ENCODE results near the gene NDC1.
"Not testable (repeated sequence)": the region's sequence is repeated elsewhere in the genome, so short reads cannot be mapped to it uniquely, and the experiment has no call there.

NDC1 gene

DNA sequence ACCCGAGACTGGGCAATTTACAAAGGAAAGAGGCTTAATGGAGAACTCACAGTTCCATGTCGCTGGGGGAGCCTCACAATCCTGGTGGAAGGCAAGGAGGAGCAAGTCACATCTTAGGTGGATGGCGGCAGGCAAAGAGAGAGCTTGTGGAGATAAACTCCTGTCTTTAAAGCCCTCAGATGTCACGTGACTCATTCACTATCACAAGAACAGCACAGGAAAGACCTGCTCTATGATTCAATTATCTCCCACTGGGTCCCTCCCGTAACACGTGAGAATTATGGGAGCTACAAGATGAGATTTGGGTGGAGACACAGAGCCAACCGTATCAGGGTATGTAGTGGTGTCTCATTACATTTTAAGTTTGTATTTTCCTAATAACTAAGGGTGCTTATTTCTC, 77.6 kb downstream of the NDC1 start:
- DNase-seq: not testable (repeated sequence)

DNA sequence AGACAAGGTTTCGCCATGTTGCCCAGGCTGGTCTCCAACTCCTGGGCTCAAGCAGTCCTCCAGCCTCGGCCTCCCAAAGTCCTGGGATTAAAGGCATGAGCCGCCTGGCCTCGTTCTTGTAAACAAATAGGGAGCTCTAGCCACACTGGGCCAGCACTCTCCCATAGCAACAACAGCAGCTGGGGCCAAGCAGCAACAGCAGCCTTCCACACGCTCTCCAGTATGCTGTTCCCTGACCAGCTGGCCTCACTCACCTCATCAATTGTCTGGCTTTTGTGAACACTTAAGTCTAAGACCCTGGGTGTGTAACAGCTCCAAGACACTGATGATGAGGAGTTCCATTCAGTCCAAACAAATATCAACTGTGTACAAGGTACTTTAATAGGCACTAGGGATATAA, 82.2 kb downstream of the NDC1 start:
- no peak for DNase-seq

DNA sequence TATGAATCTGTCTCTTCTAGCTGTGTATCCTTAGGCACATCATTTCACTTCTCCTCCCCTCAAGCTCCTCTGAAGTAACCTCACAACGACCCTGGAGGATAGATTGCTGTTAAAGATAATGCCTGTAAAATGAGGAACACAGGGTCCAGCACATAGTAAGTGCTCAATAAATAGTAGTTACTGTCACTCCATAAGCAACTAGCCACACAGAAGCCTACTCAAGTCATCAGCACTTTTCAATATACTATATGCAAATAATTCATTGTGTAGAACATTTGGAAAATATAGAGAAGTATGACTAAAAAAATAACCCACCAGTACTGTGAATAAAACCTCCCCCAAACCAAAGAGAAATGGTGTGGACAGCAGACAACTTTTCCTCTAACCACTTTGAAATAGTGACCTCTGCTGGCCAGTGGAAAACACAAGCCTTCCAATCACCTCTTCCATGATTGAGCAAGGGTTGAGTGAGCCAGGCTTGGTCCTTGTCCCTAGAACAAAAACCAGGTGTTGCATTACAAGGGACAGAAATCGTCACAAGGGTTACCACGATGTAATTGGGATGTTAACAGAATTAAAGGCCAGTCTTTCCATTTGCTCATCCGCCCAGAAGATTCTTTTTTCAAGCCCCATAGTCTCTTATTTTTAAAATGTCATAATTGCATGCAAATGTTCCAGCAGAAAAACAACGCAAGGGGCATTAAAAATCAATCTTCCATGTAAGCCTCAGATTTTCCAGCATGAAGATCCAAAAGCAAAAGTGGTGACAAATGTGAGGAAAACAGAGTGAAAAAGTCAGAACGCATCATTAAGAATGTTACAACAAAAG, 83.4 kb downstream of the NDC1 start:
- DNase-seq: peak; percentile 42 to 66

DNA sequence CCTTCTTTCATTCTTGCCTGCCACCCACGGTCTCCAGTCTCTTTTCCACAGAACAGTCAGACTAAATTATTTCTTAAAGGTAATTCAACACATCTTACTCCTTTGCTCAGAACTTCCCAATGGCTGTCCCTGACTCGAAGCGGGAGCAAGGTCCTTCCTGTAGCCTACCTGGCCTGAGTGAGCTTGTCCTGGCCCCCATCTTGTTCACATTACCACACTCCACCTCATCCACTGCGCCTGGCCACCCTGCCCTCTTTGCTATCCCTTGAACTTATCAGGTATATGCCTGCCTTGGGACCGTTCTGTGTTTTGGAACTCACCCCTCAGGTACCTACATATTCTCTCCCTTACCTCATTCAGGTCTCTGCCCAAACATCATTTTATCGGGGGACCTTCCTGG, 85.8 kb downstream of the NDC1 start:
- DNase-seq: no peak

DNA sequence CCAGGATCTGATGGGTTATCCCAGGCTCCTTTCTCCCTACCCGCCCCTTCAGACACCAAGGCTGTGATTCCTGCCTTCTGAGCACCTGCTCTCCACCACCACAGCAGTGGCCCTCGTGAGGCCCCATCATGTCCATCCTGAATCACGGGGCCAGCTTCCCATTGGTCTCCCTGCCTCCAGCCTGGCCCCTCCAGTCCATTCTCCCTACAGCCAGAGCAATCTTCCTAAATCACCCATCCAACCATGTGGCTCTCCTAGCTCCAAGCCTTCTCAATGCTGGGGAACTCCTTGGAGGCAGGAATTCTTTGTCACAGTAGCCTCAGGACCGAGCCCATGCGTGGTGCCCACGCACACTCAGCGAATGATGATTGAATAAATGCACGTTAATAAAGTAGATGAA, 90.3 kb downstream of the NDC1 start:
- DNase-seq: no peak

DNA sequence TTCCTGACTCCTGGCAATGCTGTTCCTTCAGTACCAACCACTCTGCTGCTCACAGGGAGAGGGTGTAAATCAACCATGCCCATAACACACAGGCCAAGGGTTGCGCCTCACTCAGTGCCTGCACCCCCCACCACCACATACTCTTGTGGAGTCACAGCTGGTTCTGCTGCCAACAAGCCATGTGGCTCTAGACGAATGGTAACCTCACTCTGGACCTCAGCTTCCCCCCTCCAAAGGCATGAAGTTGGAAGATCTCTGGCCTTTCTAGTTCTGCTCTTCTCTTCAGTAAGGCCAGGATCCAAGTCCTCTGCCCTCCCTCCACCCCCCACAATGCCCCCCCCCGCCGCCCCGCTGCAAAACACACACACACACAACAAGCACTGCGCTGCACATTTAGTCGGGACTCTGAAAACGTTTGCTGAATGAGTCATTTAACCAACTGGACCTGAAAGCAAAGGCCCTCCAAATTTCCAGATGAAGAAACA, 97.4 kb downstream of the NDC1 start:
- DNase-seq: no peak

DNA sequence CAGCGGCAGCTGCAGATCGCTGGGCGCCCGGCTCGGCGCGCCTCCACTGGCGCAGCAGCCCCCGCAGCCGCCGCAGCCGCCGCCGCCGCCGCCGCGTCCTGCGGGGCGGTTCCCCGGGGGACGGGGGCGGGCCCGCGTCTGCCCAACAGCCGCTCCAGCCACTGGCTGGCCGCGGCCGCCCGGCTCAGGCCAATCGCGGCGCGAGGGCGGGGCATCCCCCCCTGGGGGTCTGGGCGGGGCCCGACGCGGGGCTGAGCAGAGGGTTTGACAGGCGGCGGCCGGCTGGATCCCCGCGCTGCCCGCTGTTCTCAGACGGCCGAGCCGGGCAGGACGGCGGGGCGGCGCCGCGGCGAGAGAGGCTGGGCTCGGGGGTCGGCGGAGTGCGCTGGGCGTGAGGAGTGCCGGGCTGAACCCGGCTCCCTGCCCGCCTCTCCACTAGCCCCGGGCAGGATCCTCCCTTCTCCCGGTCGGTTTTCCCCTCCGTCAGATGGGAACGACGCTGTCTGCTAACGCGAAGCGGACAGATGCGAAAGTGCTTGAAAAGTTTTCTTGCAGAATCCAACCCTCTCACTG, 98.9 kb downstream of the NDC1 start, which contains the start of gene GLIS1:
TSS of gene GLIS1 (minus strand) at position 56 of the 573 bp plus-strand sequence. CDS start 1,100 bp downstream, outside the sequence.
- peak; percentile 42 to 50 for DNase-seq

DNA sequence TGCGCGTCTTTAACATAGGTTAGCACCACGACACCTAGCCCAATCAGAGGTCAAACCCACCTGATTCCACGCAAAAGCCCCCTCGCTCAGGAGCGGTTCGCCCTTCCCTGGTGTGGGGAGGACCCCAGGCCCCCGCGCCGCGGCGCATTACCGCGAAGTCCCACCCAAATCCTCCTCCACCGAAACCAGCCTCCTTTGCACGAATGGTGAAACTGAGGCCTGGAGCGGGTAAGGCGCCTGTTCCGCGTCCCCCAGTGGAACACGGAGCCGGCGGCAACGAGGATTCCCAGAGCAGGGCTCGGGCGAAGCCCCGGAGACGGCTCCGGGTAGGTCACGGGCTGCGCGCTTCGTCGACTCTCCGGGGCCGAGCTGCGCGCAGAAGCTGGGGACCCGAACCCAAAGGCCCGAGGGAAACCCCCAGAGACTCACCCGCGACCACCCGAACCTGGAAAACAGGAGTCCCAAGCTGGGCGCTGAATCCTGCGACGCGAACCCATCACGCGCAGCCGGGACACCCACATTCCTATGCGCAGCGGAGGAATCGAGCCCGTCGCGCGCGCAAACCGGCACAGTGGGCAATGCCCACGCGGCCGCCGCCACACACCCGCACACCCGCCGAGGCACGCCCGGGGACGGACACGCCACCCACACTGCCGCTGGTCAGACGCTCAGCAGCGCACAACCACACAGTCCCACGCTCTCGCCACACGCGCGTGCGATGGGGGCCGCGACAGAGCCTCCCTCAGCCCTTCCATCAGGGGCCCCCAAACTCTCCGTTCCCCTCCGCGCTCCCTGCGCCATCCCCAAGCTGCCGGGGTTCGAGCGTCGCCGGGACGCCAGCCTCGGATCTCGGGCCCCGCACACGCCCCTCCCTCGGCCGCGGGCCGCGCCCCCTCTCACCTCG, 99.6 kb downstream of the NDC1 start:
- no peak for DNase-seq

DNA sequence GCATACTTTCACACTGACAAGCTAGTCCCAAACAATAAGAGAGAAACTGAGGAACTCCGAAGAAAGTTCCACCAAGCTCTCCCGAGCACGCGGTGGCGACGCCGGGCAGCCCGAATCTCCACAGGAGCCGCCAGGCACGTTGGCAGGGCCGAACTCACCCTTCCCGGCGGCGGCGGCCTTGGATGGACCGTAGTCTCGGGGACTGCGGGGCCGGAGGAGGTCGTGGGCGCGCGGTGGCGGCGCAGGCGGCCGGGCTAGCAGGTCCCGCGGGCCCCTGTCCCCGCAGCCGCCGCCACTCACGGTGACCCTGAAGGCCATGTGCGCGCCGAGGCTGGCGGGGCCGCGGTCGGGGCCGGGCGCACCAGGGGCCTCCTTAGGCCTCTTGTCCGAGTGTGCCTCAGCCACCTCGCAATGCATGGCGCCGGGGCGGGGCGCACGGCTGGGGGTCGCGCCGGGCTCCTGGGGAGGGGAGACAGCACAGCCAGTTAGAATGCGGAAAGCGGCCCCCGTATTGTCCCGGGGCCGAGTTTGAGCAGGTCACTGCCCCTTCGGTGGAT, 100.4 kb downstream of the NDC1 start:
- no peak for DNase-seq

DNA sequence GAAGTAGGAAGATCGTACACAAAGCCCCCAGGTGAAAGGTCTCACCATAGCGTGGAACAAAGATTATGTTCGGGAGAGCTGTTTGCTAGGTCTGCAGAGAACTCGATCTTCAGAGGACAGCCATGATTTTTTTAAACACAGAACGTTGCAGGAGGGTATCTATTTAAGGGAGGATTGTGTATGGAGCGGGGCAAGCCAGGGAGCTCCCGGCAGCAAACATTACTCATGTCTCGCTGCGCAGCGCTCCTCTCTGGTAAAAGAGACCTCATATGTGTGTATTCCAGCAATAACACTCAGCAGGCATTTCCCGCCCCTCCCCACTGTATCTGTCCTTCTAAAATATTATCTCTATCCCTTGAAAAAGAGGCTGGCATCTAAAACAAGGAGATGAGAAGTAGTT, 101.8 kb downstream of the NDC1 start:
- no peak for DNase-seq

DNA sequence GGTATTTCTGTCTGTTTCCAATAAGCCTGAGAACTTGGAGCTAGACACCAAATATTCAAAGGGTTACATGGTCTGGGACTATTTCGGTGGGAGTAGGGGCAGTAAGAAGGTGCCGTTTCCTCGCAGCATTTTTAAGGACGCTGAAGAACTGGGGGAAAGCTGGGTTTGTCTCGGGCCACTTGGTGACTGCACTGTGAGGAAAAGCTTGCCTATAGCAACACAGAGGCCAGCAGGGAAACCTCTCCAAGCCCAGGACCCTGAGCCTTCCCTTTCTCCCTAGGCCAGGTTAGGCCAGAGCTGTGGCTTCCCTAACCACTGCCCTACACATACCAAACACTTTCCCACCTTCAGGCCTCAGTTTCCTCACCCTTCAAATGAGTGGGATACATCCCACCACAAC, 102.4 kb downstream of the NDC1 start:
- no peak for DNase-seq

DNA sequence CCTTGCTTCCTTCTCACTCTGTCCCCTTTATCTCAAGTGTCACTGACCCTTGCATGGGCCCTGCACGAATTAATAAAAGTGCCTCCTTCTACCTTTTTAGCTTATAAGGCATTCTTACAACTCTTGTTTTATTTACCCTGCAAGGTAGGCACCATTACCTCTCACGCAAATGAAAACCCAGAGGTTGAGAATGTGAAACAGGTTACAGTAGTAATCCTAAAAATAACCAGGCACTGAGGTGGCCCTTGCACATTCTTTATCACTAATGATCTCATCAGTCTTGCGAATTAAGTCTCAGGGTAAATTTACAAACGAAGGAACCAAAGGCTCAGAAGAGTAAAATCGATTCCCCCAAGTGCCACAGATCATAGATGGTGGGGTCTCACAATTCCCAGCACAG, 102.8 kb downstream of the NDC1 start:
- no peak for DNase-seq

DNA sequence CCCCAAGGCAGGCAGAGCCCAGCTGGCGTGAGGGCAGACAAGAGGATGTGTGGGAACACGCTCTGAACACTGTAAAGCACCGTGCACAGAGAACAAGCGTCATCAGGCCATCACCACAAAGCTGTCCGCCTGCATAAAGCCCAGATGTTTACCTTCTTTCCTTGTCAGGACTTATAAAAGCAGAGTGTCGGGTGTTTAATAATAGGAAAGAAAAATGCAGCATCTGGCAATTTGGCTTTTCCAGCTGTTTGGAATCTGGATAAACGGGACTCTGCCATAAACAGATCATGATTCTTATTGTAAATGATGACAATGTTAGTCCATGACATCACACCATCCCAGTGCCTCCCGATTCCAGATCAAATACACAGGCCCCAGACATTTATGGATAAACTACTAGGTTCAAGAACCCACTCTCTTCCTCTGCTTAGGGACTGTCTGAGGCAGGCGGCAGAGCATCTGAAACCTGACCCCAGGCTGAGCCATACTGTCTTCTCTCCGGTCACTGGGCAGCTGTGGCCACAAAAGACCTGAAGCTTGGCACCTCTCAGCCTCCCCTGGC, 103.4 kb downstream of the NDC1 start:
- no peak for DNase-seq

DNA sequence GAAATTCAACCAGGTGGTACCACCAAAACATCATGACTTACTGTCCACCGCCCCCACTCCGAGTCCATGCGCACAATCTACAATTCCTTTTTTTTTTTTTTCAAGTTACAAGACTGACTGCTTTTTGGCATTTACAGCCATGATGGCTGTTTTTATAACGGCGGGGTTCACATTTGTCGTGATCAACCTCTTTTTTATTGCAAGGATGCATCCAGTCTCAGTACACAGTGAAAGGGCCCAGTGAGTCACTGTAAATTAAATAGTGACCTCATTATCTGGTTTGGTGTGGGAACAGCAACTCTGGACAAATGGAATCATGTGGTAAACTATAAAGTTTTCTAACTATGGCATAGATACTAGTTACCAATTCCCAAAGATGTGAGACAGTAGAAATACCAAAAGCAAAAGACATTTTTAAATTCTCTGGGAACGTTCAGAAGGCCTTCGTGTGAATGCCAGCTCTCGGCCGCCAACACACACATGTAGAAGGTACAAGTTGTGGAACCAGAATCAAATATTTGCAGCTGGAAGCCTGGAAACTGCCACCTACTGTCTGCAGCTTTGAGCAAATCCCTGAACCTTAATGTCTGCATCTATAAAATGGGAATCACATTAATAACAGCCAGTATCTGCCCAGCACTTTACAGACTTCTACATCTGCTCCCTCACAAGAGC, 104.0 kb downstream of the NDC1 start:
- DNase-seq: no peak

DNA sequence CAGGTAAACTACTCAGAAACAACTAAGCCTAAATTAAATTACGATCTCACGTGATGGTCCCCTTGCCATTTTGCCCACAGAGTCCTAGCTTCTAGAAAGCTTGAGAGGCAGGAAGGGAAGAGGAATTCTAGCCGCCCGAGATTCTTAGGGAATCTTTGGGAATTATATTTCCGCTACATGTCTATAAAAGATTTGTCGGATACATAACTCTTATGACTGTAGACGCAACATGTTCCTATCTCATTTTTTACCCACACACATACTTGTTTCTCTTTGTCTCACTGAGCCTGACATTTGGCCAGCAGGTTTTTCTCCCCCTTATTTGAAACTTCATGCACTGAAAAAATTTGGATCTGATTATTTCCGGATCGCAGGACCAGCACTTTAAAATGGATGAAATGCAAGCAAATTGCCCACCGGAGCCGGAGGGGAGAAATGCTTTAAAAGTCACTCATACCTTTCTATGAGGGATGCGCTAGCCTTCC, 104.6 kb downstream of the NDC1 start:
- no peak for DNase-seq

DNA sequence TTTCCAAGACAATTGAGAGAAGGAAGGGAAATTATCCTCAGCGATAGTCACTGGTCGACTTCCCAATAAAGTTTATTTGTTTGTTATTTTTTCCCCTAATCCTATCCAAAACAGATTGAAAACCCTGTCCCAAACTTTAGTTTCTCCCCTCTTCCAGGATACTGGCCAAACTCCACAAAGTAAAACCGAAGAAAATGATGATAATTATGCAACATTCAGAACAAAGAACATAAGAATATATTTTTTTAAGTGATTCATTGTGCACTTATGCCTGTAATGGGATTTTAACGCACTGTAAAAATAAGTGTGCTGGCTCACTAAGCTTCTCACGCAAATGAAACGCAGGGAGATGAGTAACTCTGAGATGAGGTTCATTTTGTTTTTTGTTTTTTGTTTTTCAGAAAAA, 105.2 kb downstream of the NDC1 start:
- no peak for DNase-seq

DNA sequence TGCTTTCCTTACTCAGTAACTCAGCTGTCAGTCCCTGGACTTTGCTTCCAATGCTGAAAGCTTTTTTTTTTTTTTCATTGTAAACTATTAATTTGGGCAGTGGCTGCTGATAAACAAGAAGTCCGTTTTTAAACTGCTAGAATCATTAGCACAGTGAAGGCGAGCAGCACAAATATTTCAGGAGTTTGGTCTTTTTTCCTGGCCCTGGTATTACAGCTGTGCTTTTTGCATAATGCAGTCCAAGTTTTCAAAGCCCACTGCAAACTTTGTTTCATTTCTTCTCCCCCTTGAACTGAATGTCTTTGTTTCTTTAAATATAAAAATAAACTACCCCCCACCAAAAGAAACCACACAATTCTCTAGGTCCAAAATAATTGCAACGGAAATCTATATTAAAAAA, 105.7 kb downstream of the NDC1 start:
- no peak for DNase-seq

DNA sequence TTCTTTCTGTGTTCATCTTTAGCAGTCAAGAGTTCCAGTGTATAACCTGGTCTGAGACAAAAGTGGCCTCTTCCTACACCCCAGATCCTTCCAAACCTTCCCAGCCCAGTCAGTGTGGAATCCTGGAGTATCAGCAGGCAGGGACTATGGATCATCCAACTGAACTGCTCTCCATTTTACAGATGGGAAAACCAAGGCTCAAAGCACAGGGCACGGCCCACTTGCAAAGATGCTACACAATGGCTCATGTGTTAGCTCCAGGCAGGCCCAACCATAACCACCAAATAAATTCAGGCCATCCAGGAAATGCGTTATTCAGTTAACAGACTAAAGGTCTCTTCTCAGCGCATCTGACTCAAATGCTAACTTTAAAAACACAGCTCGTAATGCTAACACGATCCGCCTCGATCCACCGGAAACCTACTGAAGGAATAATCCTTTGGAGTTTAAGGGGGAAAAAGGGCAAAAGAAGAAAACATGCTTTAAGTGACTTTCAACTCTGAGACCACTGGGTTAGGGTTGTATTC, 106.3 kb downstream of the NDC1 start:
- DNase-seq: no peak

DNA sequence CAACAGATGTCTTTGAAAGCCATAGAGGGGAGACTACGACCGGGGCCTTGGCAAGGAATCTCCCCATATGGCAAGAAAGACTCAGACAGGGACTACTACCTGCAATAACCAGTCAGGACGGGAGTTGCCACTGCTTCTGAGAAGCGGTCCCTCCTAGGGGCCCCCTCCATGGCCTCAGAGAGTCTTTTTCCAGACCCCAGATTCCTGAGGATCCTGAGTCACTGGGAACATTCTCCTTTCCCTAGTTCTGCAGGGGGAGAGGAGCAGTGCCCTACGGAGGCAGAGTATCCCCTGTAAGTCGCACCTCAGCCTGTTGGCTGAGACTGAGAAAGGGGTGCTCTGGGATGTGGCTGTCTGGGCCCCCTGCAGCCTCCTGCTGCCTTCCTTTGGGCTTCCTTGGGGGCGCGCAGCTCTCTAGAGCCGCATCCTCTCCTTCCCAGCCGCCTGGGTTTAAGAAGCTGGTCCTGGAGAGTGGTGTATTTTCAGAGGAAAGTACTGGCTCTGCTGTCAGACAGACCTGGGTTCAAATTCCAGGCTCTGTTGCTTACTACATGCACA, 107.0 kb downstream of the NDC1 start:
- no peak for DNase-seq

DNA sequence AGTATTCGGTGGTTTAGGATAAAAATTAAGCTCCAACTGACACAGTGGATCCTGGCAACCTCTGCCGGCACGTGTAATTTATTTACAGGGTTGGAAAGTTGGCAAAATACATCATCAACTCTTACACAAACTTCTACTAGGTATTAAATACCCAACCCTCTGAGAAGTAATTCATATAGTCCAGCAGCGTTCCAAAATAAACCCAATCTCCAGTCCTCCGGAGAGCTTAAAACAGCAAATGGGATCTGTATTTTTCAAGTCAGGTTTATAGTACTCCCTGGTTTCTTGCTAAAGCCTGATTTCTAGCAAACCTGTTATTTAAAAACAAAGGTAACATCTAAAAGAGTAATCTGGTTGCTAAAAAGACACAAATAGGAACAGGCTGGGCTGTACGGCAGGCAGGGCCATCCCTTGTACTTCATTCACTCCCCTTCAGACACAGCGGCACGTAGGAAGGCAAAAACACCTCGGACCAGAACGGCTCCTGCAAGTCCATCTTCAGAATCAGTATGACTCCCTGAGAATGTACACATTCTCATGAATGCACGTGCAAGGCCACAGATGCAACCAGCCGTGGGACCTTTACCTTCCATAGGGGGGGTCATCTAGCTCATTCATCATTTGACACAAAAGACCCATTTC, 107.8 kb downstream of the NDC1 start:
- no peak for DNase-seq

Measured in Kasumi-1 (cell line).